Type B pancreatic cell (in vitro differentiated cells): ENCODE measurements around the gene HP1BP3. TPM values are rescaled to one million over a fixed set of nuclear protein-coding genes. Genes with fewer than 3 reads are reported as not detected.

Source experiments
- DNase-seq: peaks from one replicate; pipeline ENCODE4 v3.0.0; 2021; ENCODE audit warnings: mixed read lengths; ENCODE audit not compliant: unreplicated experiment; ENCODE audit errors: extremely low spot score
- H3K27ac Mint-ChIP-seq: 2 replicates; pipeline ENCODE4 v1.8.0; 2021; ENCODE audit warnings: mild to moderate bottlenecking, mixed read lengths
- H3K27me3 Mint-ChIP-seq: 2 replicates; pipeline ENCODE4 v1.8.0; 2021; ENCODE audit warnings: mixed read lengths
- H3K36me3 Mint-ChIP-seq: 2 replicates; pipeline ENCODE4 v1.8.0; 2021; ENCODE audit warnings: mixed read lengths
- H3K4me1 Mint-ChIP-seq: one replicate; pipeline ENCODE4 v1.8.0; 2021; ENCODE audit warnings: mixed read lengths; ENCODE audit not compliant: unreplicated experiment
- H3K4me3 Mint-ChIP-seq: 2 replicates; pipeline ENCODE4 v1.8.0; 2021; ENCODE audit warnings: mild to moderate bottlenecking, mixed read lengths
- H3K9me3 Mint-ChIP-seq: 2 replicates; pipeline ENCODE4 v1.8.0; 2021; ENCODE audit warnings: mixed read lengths
- total RNA-seq: library from RNA; stranded (reverse); gene quantifications from 2 replicates; pipeline ENCODE4 v1.2.1, GENCODE V29; 2021; ENCODE audit warnings: low replicate concordance
- TF ChIP-seq, protein P1 (sequence below): fragments of 200-600 bp; sonication (generic); conservative IDR thresholded peaks from 2 replicates; pipeline ENCODE4 v1.5.0; 2021; ENCODE audit warnings: antibody characterized with exemption, mild to moderate bottlenecking

Gene HP1BP3
- total RNA-seq, 1 donor from 2014 or later, result 326 TPM

- DNase-seq, result peak; percentile 13
- peak overlapping the region; percentile 79 for H3K27ac Mint-ChIP-seq
- H3K4me1 Mint-ChIP-seq, result peaks cover 4% of the 10 kb centered on the region
- no peaks in the 10 kb centered on the region for H3K36me3 Mint-ChIP-seq
- H3K27me3 Mint-ChIP-seq, result peaks cover 48% of the 10 kb centered on the region
- no peaks in the 10 kb centered on the region for H3K9me3 Mint-ChIP-seq
- TF ChIP-seq, protein P1, sequence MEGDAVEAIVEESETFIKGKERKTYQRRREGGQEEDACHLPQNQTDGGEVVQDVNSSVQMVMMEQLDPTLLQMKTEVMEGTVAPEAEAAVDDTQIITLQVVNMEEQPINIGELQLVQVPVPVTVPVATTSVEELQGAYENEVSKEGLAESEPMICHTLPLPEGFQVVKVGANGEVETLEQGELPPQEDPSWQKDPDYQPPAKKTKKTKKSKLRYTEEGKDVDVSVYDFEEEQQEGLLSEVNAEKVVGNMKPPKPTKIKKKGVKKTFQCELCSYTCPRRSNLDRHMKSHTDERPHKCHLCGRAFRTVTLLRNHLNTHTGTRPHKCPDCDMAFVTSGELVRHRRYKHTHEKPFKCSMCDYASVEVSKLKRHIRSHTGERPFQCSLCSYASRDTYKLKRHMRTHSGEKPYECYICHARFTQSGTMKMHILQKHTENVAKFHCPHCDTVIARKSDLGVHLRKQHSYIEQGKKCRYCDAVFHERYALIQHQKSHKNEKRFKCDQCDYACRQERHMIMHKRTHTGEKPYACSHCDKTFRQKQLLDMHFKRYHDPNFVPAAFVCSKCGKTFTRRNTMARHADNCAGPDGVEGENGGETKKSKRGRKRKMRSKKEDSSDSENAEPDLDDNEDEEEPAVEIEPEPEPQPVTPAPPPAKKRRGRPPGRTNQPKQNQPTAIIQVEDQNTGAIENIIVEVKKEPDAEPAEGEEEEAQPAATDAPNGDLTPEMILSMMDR, result no peak
- peak overlapping the region; percentile 89 for H3K4me3 Mint-ChIP-seq
These were observed 53.6 kb downstream of the HP1BP3 start for GRCh38 chr1:20733360-20733975.

DNA sequence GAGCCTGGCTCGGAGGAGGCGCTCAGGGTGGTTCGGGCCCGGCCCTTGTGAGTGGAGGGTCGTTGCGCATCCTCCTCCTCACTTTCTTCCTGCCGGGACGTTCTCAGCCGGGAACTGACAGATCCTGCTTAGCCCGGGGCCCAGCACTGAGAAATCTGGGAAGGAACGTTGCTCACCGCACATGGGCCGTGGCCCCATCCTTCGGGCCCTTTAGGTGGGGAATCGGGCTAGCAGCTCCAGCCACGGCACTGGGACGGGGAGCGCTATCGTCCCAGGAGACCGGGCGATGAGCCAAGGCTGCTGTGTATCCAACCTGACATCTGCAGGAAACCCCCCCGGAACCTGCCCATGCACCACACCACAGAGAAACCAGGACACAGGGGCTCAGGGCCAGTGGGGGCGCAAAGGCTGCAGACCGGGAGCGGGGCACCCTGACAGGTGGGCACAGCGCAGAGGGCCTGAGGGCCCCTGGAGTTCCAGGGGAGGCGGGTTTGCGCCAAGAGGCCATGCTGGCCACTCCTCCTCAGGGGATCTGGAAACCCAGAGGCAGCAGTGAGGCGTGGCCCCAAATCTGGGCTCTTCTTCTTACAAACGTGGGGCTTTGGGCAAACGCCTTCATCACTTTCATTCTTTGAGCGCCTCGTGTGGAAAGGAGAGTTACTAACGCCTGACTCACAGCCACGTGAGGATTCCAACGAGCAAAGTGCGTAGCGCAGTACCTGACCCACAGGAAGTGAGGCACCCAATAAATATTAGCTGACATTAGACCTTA, 54.3 kb downstream of the HP1BP3 start, which contains the start of gene SH2D5:
Gene SH2D5, minus strand, starts transcription at position 116 of the 772 bp plus-strand sequence. CDS start 4,659 bp downstream, outside the sequence.
- Mint-ChIP-seq H3K9me3 (no peaks in the 10 kb centered on the region), H3K4me1 (peaks cover 8% of the 10 kb centered on the region), H3K27ac (peak within 1 kb of the TSS; percentile 79), H3K36me3 (no peaks in the 10 kb centered on the region), H3K27me3 (peaks cover 53% of the 10 kb centered on the region), H3K4me3 (peak within 1 kb of the TSS; percentile 89)
- DNase-seq, result no peak
- TF ChIP-seq, protein P1, result peak; percentile 50

- Mint-ChIP-seq H3K27me3 (peaks cover 53% of the 10 kb centered on the region), H3K4me1 (peaks cover 8% of the 10 kb centered on the region), H3K27ac (peak overlapping the region; percentile 39), H3K9me3 (no peaks in the 10 kb centered on the region), H3K4me3 (peak overlapping the region; percentile 89), H3K36me3 (no peaks in the 10 kb centered on the region)
- TF ChIP-seq, protein P1, result no peak
- DNase-seq, result no peak
These were observed 55.0 kb downstream of the HP1BP3 start for GRCh38 chr1:20732071-20732587.

- Mint-ChIP-seq H3K4me1 (peaks cover 8% of the 10 kb centered on the region), H3K36me3 (no peaks in the 10 kb centered on the region), H3K27ac (no peak overlapping the region), H3K4me3 (peak overlapping the region; percentile 74), H3K27me3 (peaks cover 53% of the 10 kb centered on the region), H3K9me3 (no peaks in the 10 kb centered on the region)
- TF ChIP-seq, protein P1, result no peak
- DNase-seq, result no peak
These were observed 55.8 kb downstream of the HP1BP3 start for GRCh38 chr1:20731057-20731991.

DNA sequence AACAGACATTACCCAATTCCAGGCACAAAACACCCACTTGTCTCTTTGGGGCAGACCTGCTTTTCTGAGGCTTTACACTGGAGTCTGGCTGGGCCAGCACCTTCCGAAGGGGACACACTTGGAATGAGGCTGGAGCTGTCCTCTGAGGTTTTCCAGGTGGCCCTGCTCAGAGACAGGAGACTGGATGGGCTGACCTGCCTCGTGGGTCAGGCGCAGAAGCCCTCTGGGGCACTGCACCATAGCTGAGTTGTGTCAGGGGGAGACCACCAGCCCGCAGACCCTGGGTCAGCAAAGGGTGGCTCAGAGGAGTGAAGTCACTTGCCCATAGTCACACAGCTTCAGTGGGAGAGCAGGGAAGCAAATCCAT, 56.4 kb downstream of the HP1BP3 start:
- H3K4me3 Mint-ChIP-seq, result peak overlapping the region; percentile 70
- peaks cover 53% of the 10 kb centered on the region for H3K27me3 Mint-ChIP-seq

More for the DNA sequence above, 56.4 kb downstream of the HP1BP3 start:
- peaks cover 8% of the 10 kb centered on the region for H3K4me1 Mint-ChIP-seq
- no peak overlapping the region for H3K27ac Mint-ChIP-seq
- no peaks in the 10 kb centered on the region for H3K36me3 Mint-ChIP-seq
- H3K9me3 Mint-ChIP-seq, result no peaks in the 10 kb centered on the region
- no peak for DNase-seq
- TF ChIP-seq, protein P1, result no peak
